Measurements from ENCODE around the gene SP8.

Gene SP8

DNA sequence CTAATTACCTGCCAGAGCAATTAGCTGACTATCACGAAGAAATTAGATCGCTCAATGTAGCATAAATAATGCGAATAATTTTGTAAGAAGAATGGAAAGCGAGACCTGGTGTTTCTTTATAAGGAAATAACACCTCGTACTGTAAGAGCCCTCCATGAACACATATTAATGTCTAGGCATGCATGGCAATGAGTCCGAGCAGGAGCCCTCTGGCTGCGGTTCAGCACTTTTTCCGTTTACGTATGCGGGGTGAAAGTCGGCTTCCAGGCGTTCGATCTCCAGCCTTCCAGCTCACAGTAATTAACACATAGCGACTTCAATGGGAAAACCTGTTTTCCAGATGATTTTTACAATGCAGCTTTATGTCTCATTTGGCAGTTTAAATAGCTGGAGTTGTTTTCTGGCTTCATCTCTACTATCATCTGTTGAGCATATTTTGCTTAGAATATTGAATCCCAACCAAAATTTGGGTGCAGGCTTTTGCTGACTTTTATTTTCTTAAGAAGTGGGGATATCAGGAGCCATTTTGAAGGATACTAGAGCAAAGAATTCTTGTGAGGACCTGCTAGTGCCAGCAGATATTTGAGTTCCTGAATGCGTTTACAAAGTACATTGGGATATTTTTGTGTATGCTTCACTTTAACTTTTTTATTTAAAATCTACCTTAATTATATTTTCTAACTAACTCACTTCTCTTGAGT, 7.2 kb upstream of the SP8 start:
- DNase-seq: no peak

GRCh38 chr7:20793248-20793647, 6.6 kb upstream of the SP8 start:
- DNase-seq: no peak

- no peak for DNase-seq
These were observed 5.1 kb upstream of the SP8 start for GRCh38 chr7:20791538-20792434.

- DNase-seq: no peak
These were observed 3.7 kb upstream of the SP8 start for GRCh38 chr7:20790375-20790774.

GRCh38 chr7:20788420-20788990, 1.8 kb upstream of the SP8 start:
- no peak for DNase-seq

DNA sequence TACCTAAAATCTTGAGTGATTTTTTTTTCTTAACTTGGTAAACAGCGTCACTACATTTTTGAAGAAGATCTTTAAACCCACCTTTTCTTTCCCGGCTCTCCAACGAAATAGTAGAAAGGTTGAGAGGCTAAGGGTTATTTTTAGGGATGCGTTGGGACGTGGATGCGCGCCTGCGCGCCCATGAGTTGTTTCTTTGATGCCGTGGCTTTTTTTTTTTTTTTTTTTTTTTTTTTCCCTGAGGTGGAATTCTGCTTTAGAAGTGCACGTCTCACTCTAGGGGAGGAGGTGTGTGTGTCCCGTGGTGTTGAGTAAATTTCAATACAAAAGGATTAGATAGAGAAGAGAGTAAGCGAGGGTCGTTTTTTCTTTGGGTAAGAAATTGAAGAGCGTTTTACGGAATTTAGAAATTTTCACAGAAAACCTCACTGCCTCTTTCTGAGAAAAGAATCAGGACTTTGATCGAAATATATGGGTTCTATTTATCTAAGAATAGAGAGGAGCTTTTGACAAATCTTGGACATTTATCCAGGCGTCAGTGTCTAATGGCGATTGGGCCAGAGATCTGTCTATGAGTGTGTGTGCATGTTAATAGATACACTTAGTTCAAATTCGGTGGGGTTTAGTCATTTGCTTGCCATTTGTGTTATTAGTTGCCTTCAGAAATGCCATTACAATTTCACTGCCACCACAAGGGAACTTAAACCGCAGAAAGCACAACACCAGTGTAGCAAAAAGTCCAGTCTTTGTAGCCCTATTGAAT, 1.2 kb upstream of the SP8 start:
- no peak for DNase-seq

DNA sequence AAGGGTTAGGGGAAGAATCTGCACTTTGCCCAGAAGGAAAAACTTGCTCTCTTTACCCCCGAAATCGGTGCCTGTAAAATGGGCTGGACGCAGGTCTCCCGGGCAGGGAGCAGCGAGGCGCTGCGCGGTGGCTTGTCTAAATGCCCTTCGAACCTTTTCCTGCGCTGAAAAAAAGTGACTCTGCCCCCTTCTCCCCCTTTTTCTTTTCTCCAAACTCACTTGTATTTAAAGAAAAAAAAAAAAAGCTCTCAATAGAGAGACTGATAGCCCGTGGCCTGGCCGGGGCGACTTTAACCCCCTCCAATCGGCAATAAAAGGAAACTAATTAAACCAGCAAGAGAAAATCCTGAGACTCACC, 286 bp downstream of the SP8 start:
- DNase-seq: no peak

DNA sequence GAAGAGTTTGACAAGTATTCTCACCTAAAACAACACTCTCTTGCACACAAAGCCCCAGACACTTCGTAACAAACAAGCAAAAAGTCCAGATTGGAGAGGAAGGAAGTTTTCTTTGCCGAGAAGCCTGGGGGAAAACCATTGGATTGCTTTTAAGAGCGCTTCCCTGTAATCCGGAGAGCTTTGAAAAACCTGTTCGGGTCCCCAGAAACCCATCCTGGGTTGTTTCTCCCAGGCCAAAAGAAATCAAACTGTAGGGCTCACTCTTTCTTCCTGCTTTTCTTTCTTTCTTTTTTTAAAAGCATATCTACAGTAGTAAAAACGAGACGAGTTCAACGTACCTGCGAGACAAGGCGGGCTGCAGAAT, 655 bp downstream of the SP8 start:
- no peak for DNase-seq

DNA sequence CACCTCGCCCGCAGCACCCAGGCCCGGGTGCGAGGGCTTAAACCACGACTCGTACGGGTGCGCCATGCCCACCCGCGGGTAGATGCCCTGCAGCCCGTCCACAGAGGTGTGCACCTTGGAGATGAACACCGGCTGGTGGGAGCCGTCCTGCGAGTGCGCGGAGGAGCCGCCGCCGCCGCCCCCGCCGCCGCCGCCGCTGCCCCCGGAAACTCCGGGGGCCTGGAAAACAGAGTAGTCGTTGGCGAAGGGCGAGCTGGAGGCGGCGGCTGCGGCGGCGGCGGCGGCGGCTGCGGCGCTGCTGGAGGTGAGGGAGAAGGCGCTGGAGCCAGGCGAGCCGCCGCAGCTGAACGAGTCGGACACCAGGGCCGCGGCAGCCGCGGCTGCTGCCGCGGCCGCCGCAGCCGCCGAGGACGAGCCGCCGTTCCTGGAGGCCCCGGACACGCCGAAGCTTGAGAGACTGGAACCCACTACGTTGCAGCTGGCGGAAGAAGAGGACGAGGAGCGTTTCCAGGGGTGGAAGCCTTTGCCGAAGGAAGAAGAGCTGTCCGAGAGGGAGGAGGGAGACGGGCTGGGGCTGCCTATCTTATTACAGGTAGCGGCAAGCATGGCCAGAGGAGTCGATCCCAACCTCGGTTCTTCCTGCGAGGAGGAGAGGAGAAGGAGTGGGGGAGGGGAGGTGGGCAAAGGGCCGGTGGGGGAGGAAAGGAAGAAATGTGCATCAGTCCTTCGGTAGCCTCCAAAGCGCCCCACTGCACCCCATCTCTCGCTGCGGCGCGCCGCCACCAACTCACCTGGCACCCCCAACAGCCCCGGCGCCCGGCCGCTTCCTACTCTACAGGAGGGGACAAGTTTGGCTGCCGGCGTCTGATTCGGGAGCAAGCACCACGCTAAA, 1.3 kb downstream of the SP8 start:
- no peak for DNase-seq

DNA sequence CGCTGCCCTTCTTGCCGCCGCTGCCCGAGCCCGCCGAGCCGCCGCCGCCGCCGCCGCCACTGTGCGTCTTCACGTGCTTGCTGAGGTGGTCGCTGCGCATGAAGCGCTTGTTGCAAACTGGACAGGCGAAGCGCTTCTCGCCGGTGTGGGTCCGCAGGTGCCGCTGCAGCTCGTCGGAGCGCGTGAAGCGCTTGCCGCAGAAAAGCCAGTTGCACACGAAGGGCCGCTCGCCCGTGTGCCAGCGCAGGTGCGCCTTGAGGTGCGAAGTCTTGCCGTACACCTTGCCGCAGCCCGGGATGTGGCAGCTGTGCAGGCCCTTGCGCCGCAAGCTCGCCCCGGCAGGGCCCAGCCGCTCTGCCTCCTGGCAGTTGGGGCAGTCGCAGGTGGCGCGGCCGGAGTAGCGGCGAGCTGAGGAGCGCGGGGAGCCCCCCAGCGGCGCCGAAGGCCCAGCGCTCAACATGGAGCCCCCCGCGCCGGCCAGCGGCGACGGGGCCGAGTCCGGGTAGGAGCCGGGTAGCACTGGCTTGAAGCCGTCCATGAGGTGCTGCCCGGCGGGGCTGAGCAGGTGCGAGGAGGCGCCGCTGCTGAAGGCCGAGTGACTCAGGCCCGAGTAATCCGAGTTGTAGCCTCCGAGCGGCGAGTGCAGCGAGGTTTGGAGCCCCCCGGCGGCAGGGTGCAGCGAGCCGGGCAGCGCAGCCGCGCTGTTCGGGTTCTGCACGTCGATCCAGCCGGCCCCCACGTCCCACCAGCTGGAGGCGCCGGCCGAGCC, 2.1 kb downstream of the SP8 start:
- no peak for DNase-seq

GRCh38 chr7:20783700-20784387, 2.8 kb downstream of the SP8 start:
- no peak for DNase-seq

DNA sequence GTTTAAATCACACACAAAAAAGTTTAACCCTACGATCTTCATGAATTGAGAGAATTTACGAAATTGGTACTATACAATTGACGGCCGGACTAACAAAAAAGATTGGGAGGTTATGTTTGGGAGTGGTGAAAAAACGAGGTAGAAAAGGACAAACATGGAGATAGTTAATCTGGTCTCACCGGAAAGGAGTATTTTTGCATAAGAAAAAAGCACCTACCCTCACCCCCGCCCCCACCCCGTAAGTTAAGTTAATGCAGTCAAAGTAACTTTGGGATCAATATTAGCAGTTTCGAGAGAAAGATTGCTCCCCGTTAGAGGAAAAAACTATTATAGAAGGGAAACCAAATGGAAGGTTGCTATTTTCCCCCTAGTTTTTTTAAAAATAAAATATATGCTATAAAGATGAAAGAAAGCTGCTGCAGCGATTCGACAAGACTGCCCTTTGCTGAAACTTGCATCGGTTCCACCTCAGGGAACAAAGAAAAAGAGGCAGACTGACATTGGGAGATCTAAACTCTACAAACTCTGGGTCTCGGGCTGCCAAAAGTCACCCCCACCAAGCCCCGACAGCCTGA, 3.5 kb downstream of the SP8 start:
- no peak for DNase-seq

DNA sequence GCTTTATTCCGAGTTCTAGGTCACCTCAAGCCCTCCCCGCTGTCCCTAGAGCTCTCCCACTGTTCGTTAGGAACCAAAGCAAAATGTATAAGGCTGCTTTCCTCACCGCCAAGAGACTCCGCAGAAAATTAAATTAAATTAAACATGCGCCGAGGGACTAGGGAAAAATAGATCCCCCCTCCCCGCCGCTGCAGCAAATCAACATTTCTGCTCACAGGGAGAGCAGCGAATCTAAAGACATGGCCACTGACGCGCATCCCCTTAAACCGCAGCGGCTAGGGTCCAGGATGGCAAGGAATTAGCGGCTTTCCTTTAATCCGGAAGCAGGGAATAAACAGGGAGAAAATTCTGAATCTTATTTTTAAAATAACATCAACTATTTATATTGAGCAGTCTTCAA, 7.6 kb downstream of the SP8 start:
- no peak for DNase-seq

GRCh38 chr7:20778063-20778721, 8.5 kb downstream of the SP8 start:
- DNase-seq: peak; percentile 12 to 42

GRCh38 chr7:20777377-20778062, 9.2 kb downstream of the SP8 start:
- DNase-seq: no peak

DNA sequence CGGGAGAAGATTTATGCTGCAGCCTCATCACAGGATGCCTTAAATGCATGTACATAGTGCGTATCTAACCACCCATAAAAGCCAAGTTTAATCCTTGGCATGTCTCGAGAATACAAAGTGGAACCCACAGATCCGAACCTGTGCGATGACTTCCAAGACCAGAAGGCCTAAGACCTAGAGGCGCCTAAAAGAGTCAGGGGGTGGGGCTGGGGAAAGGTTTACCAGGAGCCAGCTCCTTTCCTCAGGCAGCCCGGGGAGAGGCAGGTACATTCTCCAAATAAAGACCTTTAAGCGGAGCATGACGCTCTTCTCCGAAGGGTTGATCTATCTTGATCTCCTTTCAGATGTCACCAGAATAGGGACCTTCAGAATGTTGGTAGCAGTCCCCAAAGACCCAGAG, 9.7 kb downstream of the SP8 start:
- DNase-seq: no peak

DNA sequence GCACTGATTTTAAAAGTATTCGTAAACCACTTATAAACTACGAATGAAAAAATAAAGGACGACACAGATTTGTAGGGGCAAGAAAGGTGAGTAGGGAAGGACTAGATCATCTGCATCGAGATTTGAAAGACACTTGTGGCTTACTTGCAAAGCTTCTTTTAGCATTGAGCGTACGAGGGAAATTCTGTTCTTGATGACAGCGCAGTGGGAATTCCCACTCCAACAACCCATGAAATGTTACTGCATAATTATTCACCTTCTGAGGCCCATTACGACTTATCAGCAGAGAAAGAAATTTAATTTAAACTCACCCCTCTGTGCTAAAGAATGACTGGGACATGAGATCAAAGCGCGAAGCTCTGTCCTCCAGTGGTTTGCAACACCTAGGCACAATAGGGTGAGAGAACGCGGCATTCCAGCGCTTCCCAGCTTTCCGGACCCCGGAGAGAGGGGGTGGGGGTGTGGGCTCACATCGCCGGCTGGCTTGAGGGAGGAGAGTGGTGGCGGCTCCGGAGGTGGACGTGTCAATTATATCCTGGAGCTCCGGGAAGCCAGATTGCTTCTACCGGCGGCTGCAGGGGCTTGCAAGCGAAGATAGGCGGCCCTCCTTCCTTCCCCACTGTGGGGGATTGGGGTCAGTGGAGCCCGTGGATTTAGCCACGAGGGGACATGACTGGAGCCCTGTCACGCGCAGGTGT, 10.3 kb downstream of the SP8 start:
- DNase-seq: no peak

- no peak for DNase-seq
These were observed 32.7 kb downstream of the SP8 start for GRCh38 chr7:20754001-20754400.

GRCh38 chr7:20749906-20750305, 36.8 kb downstream of the SP8 start:
- DNase-seq: no peak

Data from hippocampal formation (tissue), 2 donors.